Activated naive CD8-positive, alpha-beta T cell treated with anti-CD3 and anti-CD28 coated beads, Interleukin-2, amount 50 U/mL, for 24 hours (primary cell): ENCODE measurements around the gene ZFYVE28.
"Not testable (repeated sequence)": the region's sequence is repeated elsewhere in the genome, so short reads cannot be mapped to it uniquely, and the experiment has no call there.

Source experiments
- ATAC-seq: fragments of 150-1000 bp; cut with Tn5 transposase; one replicate; pipeline ENCODE4 v1.10.0; 2021
- DNase-seq: peaks from one replicate; pipeline ENCODE4 v3.0.0; 2021
- H3K27ac Mint-ChIP-seq: one replicate; pipeline ENCODE4 v1.8.0; 2021; ENCODE audit warnings: mild to moderate bottlenecking, mixed read lengths
- H3K27me3 Mint-ChIP-seq: one replicate; pipeline ENCODE4 v1.8.0; 2021; ENCODE audit warnings: mixed read lengths
- H3K36me3 Mint-ChIP-seq: one replicate; pipeline ENCODE4 v1.8.0; 2021; ENCODE audit warnings: low read depth, mixed read lengths
- H3K4me1 Mint-ChIP-seq: one replicate; pipeline ENCODE4 v1.8.0; 2021; ENCODE audit warnings: mixed read lengths
- H3K4me3 Mint-ChIP-seq: one replicate; pipeline ENCODE4 v1.8.0; 2021; ENCODE audit warnings: mild to moderate bottlenecking, moderate library complexity, mixed read lengths
- H3K9me3 Mint-ChIP-seq: one replicate; pipeline ENCODE4 v1.8.0; 2021; ENCODE audit warnings: mixed read lengths

The ZFYVE28 gene

GRCh38 chr4:2438822-2439718 lies 20.6 kb upstream of the ZFYVE28 start:
- peaks cover 5% of the 10 kb centered on the region for H3K4me1 Mint-ChIP-seq
- peak; percentile 35 for ATAC-seq
- H3K36me3 Mint-ChIP-seq, result no peaks in the 10 kb centered on the region
- DNase-seq, result no peak
- H3K9me3 Mint-ChIP-seq, result no peaks in the 10 kb centered on the region
- no peaks in the 10 kb centered on the region for H3K27me3 Mint-ChIP-seq
- no peak overlapping the region for H3K4me3 Mint-ChIP-seq
- H3K27ac Mint-ChIP-seq, result no peak overlapping the region

- no peak for ATAC-seq
- H3K4me1 Mint-ChIP-seq, result peaks cover 5% of the 10 kb centered on the region
Observed at GRCh38 chr4:2437475-2438215, 19.2 kb upstream of the ZFYVE28 start.

GRCh38 chr4:2436761-2437474 lies 18.5 kb upstream of the ZFYVE28 start:
- Mint-ChIP-seq H3K4me3 (no peak overlapping the region), H3K36me3 (no peaks in the 10 kb centered on the region), H3K27me3 (no peaks in the 10 kb centered on the region), H3K4me1 (peaks cover 5% of the 10 kb centered on the region), H3K9me3 (no peaks in the 10 kb centered on the region), H3K27ac (no peak overlapping the region)
- DNase-seq (no peak), ATAC-seq (no peak)

More at GRCh38 chr4:2437475-2438215, 19.2 kb upstream of the ZFYVE28 start:
- DNase-seq, result no peak
- no peaks in the 10 kb centered on the region for H3K27me3 Mint-ChIP-seq
- no peak overlapping the region for H3K4me3 Mint-ChIP-seq
- no peak overlapping the region for H3K27ac Mint-ChIP-seq
- no peaks in the 10 kb centered on the region for H3K36me3 Mint-ChIP-seq
- H3K9me3 Mint-ChIP-seq, result no peaks in the 10 kb centered on the region

- no peak overlapping the region for H3K4me3 Mint-ChIP-seq
- H3K36me3 Mint-ChIP-seq, result no peaks in the 10 kb centered on the region
- H3K4me1 Mint-ChIP-seq, result peaks cover 2% of the 10 kb centered on the region
- H3K9me3 Mint-ChIP-seq, result no peaks in the 10 kb centered on the region
- no peak overlapping the region for H3K27ac Mint-ChIP-seq
- no peaks in the 10 kb centered on the region for H3K27me3 Mint-ChIP-seq
- ATAC-seq, result no peak
- no peak for DNase-seq
Observed at GRCh38 chr4:2436301-2436700, 17.9 kb upstream of the ZFYVE28 start.

- Mint-ChIP-seq H3K4me3 (no peak overlapping the region), H3K36me3 (no peaks in the 10 kb centered on the region), H3K4me1 (peaks cover 2% of the 10 kb centered on the region), H3K27me3 (no peaks in the 10 kb centered on the region), H3K9me3 (no peaks in the 10 kb centered on the region), H3K27ac (no peak overlapping the region)
- no peak for ATAC-seq
- no peak for DNase-seq
Observed at GRCh38 chr4:2434420-2434819, 16.0 kb upstream of the ZFYVE28 start.

- H3K27me3 Mint-ChIP-seq, result no peaks in the 10 kb centered on the region
- DNase-seq (no peak), ATAC-seq (no peak)
- no peak overlapping the region for H3K4me3 Mint-ChIP-seq
- no peaks in the 10 kb centered on the region for H3K36me3 Mint-ChIP-seq
- H3K4me1 Mint-ChIP-seq, result no peaks in the 10 kb centered on the region
- H3K9me3 Mint-ChIP-seq, result no peaks in the 10 kb centered on the region
- H3K27ac Mint-ChIP-seq, result no peak overlapping the region
Observed at GRCh38 chr4:2433609-2434350, 15.3 kb upstream of the ZFYVE28 start.

GRCh38 chr4:2432991-2433530 lies 14.6 kb upstream of the ZFYVE28 start:
- no peaks in the 10 kb centered on the region for H3K4me1 Mint-ChIP-seq
- DNase-seq, result no peak
- no peak overlapping the region for H3K4me3 Mint-ChIP-seq
- no peaks in the 10 kb centered on the region for H3K36me3 Mint-ChIP-seq
- no peak for ATAC-seq
- no peaks in the 10 kb centered on the region for H3K9me3 Mint-ChIP-seq
- no peak overlapping the region for H3K27ac Mint-ChIP-seq
- no peaks in the 10 kb centered on the region for H3K27me3 Mint-ChIP-seq

GRCh38 chr4:2432004-2432403 lies 13.6 kb upstream of the ZFYVE28 start:
- no peaks in the 10 kb centered on the region for H3K27me3 Mint-ChIP-seq
- H3K36me3 Mint-ChIP-seq, result no peaks in the 10 kb centered on the region
- no peak overlapping the region for H3K4me3 Mint-ChIP-seq
- DNase-seq, result no peak
- H3K27ac Mint-ChIP-seq, result no peak overlapping the region
- no peaks in the 10 kb centered on the region for H3K4me1 Mint-ChIP-seq
- H3K9me3 Mint-ChIP-seq, result no peaks in the 10 kb centered on the region
- ATAC-seq, result no peak

- H3K36me3 Mint-ChIP-seq, H3K27me3 Mint-ChIP-seq, DNase-seq, H3K9me3 Mint-ChIP-seq, H3K4me1 Mint-ChIP-seq, H3K4me3 Mint-ChIP-seq, ATAC-seq, H3K27ac Mint-ChIP-seq: not testable (repeated sequence)
Observed at GRCh38 chr4:2429945-2430757, 11.7 kb upstream of the ZFYVE28 start.

- H3K4me1 Mint-ChIP-seq, result no peaks in the 10 kb centered on the region
- no peak overlapping the region for H3K4me3 Mint-ChIP-seq
- peaks cover 2% of the 10 kb centered on the region for H3K27me3 Mint-ChIP-seq
- no peaks in the 10 kb centered on the region for H3K9me3 Mint-ChIP-seq
- no peaks in the 10 kb centered on the region for H3K36me3 Mint-ChIP-seq
- ATAC-seq (no peak), DNase-seq (no peak)
- H3K27ac Mint-ChIP-seq, result no peak overlapping the region
Observed at GRCh38 chr4:2428496-2429213, 10.2 kb upstream of the ZFYVE28 start.

GRCh38 chr4:2427383-2428334 lies 9.2 kb upstream of the ZFYVE28 start:
- Mint-ChIP-seq H3K27me3 (peaks cover 2% of the 10 kb centered on the region), H3K36me3 (no peaks in the 10 kb centered on the region), H3K27ac (no peak overlapping the region), H3K9me3 (no peaks in the 10 kb centered on the region), H3K4me3 (no peak overlapping the region), H3K4me1 (no peaks in the 10 kb centered on the region)
- no peak for ATAC-seq
- no peak for DNase-seq

- DNase-seq (no peak), ATAC-seq (no peak)
- Mint-ChIP-seq H3K9me3 (no peaks in the 10 kb centered on the region), H3K27me3 (peaks cover 10% of the 10 kb centered on the region), H3K4me1 (no peaks in the 10 kb centered on the region), H3K27ac (no peak overlapping the region), H3K36me3 (no peaks in the 10 kb centered on the region), H3K4me3 (no peak overlapping the region)
Observed at GRCh38 chr4:2426711-2427275, 8.3 kb upstream of the ZFYVE28 start.
